Tibial nerve (tissue), 4 donors: Measurements from ENCODE around the gene TTLL6. TPM values are rescaled to one million over a fixed set of nuclear protein-coding genes. Genes with fewer than 3 reads are reported as not detected.

Experiments
- DNase-seq, 2 donors: peaks; one replicate each; pipeline ENCODE4 v3.0.0-alpha.2; 2019; ENCODE audit warnings: low spot score in 2 of 2
- H3K27ac ChIP-seq, 4 donors: fragments of 200-600 bp; sonication (generic) in 3 of 4; one replicate each; pipeline ENCODE4 v1.5.1; 2017 to 2019; ENCODE audit warnings: mild to moderate bottlenecking in 1 of 4
- H3K27me3 ChIP-seq, 2 donors: fragments of 200-600 bp; sonication (generic) in 1 of 2; one replicate each; pipeline versions ENCODE4 v1.5.1 to v1.6.0; 2017 to 2019
- H3K36me3 ChIP-seq, 3 donors: fragments of 200-600 bp; sonication (generic); one replicate each; pipeline ENCODE4 v1.5.1; 2018 to 2019
- H3K4me1 ChIP-seq, 4 donors: fragments of 200-600 bp; sonication (generic) in 3 of 4; one replicate each; pipeline ENCODE4 v1.5.1; 2017 to 2019
- H3K4me3 ChIP-seq, 4 donors: fragments of 200-600 bp; sonication (generic) in 3 of 4; one replicate each; pipeline ENCODE4 v1.5.1; 2017 to 2019; ENCODE audit warnings: mild to moderate bottlenecking in 1 of 4, moderate library complexity in 1 of 4
- H3K9me3 ChIP-seq, 4 donors: fragments of 200-600 bp; sonication (generic) in 3 of 4; one replicate each; pipeline ENCODE4 v1.5.1; 2017 to 2019
- EP300 ChIP-seq, 2 donors: sonication (generic); formaldehyde crosslinking; IDR thresholded peaks; one replicate each; pipeline ENCODE4 v1.6.1; 2017; ENCODE audit warnings: antibody characterized with exemption in 2 of 2, mild to moderate bottlenecking in 1 of 2
- POLR2A ChIP-seq, 2 donors: fragments of 450-650 bp; IDR thresholded peaks; one replicate each; pipeline ENCODE4 v1.6.1; 2017; ENCODE audit warnings: antibody characterized with exemption in 2 of 2, mild to moderate bottlenecking in 2 of 2, moderate library complexity in 2 of 2
- WGBS, 2 donors: methylation state at CpG; one replicate each; pipeline ENCODE4 v1.1.5; 2018; 5-methylcytosine and 5-hydroxymethylcytosine counted together
- total RNA-seq, 4 donors: library from RNA; depleted of rRNA; stranded (reverse); fragments of >200 nt; gene quantifications; one replicate each; pipeline ENCODE4 v1.1.0, GENCODE V29; 2016
- TF ChIP-seq, protein P1 (sequence below), 5 experiments: fragments of 200-600 bp in 3 of 5; fragments of 450-650 bp in 2 of 5; sonication (generic) in 3 of 5; IDR thresholded peaks; one replicate each; pipeline ENCODE4 v1.5.1; 2016 to 2019; ENCODE audit warnings: antibody characterized with exemption in 5 of 5, mild to moderate bottlenecking in 3 of 5, moderate library complexity in 2 of 5

Gene TTLL6
- total RNA-seq, 4 donors from 2014 or later: 0.21 to 4.8 (median 0.99) TPM

DNA sequence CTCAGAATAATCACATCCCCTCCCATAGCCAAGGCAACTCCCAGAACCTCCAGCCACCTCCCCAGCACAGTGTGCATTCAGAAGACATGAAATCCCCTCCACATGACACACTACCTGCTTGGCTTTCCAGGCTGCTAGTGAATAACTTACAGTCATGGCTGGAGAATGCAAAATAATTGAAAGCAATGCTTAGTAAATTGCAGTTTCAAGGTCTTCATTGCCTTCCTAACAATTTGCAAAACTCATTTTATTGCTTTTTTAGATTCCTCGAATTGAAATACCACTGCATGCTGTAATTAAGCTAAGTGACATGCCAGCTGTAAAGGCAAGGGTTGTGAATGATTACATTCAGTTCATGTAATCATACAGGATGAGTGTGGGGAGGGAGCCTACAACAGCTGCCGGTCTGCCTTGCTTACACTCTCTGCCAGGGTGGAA is 59.5 kb downstream of the TTLL6 start:
- Histone ChIP-seq H3K27me3 (peaks cover 0 to 97% of the 10 kb centered on the region in 2 donors), H3K27ac (no peak overlapping the region), H3K4me1 (peaks cover 0 to 28% (median 4%) of the 10 kb centered on the region in 4 donors), H3K36me3 (no peaks in the 10 kb centered on the region), H3K9me3 (no peaks in the 10 kb centered on the region), H3K4me3 (no peak overlapping the region)
- no peak for DNase-seq
- TF ChIP-seq POLR2A (IDR thresholded peaks at IDR 0.05) (no peak), EP300 (IDR thresholded peaks at IDR 0.05) (no peak)
- TF ChIP-seq, protein P1, sequence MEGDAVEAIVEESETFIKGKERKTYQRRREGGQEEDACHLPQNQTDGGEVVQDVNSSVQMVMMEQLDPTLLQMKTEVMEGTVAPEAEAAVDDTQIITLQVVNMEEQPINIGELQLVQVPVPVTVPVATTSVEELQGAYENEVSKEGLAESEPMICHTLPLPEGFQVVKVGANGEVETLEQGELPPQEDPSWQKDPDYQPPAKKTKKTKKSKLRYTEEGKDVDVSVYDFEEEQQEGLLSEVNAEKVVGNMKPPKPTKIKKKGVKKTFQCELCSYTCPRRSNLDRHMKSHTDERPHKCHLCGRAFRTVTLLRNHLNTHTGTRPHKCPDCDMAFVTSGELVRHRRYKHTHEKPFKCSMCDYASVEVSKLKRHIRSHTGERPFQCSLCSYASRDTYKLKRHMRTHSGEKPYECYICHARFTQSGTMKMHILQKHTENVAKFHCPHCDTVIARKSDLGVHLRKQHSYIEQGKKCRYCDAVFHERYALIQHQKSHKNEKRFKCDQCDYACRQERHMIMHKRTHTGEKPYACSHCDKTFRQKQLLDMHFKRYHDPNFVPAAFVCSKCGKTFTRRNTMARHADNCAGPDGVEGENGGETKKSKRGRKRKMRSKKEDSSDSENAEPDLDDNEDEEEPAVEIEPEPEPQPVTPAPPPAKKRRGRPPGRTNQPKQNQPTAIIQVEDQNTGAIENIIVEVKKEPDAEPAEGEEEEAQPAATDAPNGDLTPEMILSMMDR (IDR thresholded peaks at IDR 0.05): no peak
- 30 to 33% methylated on average over 2 of the region's 2 CpGs for WGBS, 2 donors

DNA sequence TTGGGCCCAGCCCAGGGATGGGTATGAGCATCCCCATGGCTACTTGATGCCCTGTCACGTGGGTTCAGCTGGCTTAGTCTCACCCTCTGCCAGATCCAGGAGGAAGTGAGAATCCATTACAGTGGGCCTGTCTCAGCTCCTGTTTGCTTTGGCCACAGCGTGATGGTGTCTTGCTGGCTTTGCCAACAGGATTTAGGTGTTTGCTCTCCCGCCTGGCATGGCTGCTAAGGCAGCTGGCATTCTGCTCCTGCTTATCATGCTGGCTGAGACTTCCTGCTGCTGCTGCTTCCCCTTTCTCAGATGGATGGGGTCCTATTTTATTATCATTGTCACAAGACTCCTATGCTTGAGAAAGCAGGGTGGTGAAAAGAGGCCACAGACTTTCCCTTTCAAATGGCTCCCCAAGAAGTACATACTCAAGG is 60.2 kb downstream of the TTLL6 start:
- Histone ChIP-seq H3K9me3 (no peaks in the 10 kb centered on the region), H3K27ac (no peak overlapping the region), H3K4me3 (no peak overlapping the region), H3K27me3 (peaks cover 2 to 98% of the 10 kb centered on the region in 2 donors), H3K36me3 (no peaks in the 10 kb centered on the region), H3K4me1 (peaks cover 0 to 29% (median 4%) of the 10 kb centered on the region in 4 donors)
- WGBS, 2 donors: 40 to 74% methylated on average over 3 of the region's 3 CpGs
- TF ChIP-seq POLR2A (IDR thresholded peaks at IDR 0.05): no peak
- TF ChIP-seq, protein P1 (IDR thresholded peaks at IDR 0.05): no peak
- no peak for TF ChIP-seq EP300 (IDR thresholded peaks at IDR 0.05)
- no peak for DNase-seq

DNA sequence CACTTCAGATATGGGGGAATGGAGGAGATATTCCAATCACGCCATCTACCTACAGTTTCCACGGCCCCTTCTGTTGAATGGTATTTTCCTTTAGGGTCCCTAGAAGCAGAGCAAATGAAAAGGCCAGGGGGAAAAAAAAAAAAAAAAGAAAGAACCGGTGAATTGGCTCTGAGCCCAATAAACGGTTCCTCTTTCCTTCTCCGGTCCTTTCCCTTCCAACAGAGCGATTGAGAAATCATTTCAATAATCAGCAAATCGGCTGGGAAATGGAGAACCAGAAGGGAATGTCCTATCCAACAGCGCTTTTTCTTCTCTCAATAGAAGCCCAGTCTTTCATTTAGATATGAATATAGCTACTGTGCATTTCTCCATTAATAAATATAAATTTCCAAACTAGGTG is 61.7 kb downstream of the TTLL6 start:
- DNase-seq: no peak
- Histone ChIP-seq H3K27ac (no peak overlapping the region), H3K36me3 (no peaks in the 10 kb centered on the region), H3K27me3 (peaks cover 2 to 100% of the 10 kb centered on the region in 2 donors), H3K9me3 (no peaks in the 10 kb centered on the region), H3K4me3 (no peak overlapping the region), H3K4me1 (peaks cover 0 to 29% (median 4%) of the 10 kb centered on the region in 4 donors)
- no peak for TF ChIP-seq EP300 (IDR thresholded peaks at IDR 0.05)
- no peak for TF ChIP-seq POLR2A (IDR thresholded peaks at IDR 0.05)
- TF ChIP-seq, protein P1 (IDR thresholded peaks at IDR 0.05): no peak
- 17 to 18% methylated on average over 8 of the region's 8 CpGs for WGBS, 2 donors

DNA sequence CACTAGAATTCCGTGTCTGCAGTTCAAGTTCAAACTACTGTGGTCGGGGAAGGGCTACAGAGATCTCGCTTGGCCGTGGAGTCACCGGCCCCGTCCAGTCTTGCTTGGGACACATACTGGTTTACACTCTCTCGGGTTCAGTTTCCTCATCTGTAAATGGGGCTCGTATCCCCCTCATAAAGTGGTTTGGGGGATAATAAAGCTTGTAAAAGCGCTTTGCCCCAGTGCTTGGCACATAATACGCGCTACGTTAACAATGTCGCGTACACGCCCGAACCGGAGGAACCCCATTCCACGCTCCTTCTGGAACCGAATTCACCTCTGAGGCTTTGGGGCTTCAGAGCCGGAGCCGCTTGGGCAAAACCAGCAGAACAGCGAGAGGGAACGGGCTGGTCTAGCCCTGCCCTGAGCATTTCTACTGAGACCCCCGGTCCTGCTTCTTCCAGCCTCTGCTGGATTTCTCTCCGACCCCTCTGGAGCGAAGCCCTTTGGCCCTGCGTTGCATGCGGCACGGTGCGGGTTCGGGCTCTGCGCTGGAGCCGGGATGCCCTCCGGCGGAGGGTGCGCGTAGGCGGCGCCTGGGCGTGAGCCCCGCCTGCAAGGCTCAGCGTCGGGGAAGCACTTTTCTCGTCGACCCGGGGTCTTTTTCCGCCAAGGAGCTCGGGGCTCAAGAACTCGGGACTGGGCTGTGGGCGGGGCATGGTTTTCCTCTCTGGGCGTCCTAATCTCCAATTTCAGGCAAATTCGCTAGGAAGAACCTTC is 62.3 kb downstream of the TTLL6 start:
- Histone ChIP-seq H3K4me1 (peaks cover 0 to 29% (median 4%) of the 10 kb centered on the region in 4 donors), H3K27me3 (peaks cover 2 to 100% of the 10 kb centered on the region in 2 donors), H3K4me3 (no peak overlapping the region), H3K9me3 (no peaks in the 10 kb centered on the region), H3K27ac (no peak overlapping the region), H3K36me3 (no peaks in the 10 kb centered on the region)
- WGBS, 2 donors: 4 to 6% methylated on average over 41 to 52 of the region's 52 CpGs
- TF ChIP-seq EP300 (IDR thresholded peaks at IDR 0.05) (no peak), POLR2A (IDR thresholded peaks at IDR 0.05) (no peak)
- DNase-seq: no peak

DNA sequence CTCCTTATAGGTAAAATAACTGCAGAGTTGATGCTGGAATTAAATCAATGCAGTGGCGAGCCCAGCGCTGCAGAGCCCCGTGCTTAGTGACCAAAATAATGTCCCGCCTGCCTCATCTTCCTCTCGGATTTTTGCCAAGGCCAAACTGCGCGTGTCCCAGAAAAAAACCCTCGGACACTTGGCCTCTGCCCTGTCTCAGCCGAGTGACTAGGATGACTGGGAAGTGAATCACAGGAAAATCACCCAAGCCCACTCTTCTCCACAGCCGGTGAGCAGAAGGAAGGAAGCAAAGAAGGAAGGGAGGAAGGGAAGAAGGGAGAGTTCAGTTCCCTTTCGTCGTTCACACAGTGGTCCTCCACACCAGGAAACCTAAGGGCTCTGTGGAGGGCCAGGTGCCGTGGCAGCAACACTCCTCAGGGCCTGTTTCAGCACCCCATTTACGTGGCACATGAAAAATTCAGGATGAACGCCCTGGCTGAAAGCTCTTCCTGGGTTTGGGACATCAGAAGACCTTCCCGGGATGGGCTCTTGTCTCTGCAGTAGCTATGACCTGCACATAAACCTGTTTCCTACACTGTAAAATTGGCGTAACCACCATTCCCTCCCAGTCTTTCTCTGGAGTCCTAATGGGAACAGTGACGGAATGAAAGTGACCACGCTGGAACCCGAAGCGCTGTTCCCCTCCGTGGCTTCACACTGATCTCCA is 63.1 kb downstream of the TTLL6 start:
- Histone ChIP-seq H3K27me3 (peaks cover 2 to 100% of the 10 kb centered on the region in 2 donors), H3K27ac (no peak overlapping the region), H3K4me3 (no peak overlapping the region), H3K4me1 (peaks cover 0 to 29% (median 4%) of the 10 kb centered on the region in 4 donors), H3K36me3 (no peaks in the 10 kb centered on the region), H3K9me3 (no peaks in the 10 kb centered on the region)
- TF ChIP-seq POLR2A (IDR thresholded peaks at IDR 0.05) (no peak), EP300 (IDR thresholded peaks at IDR 0.05) (no peak)
- TF ChIP-seq, protein P1 (IDR thresholded peaks at IDR 0.05): no peak
- WGBS, 2 donors: 8 to 10% methylated on average over 20 to 22 of the region's 22 CpGs
- DNase-seq: no peak
